A549 (cell line): ENCODE results near the gene SUMF1.

Experiments used
- CTCF ChIP-seq: fragments of >200 bp; sonication (Bioruptor Twin); formaldehyde crosslinking; IDR thresholded peaks from 3 replicates; pipeline ENCODE4 v1.5.1; 2016
- HMGXB4 ChIP-seq: fragments of 250-450 bp; sonication (Bioruptor Pico); IDR thresholded peaks from 2 replicates; pipeline ENCODE4 v1.5.0; 2021; ENCODE audit warnings: mild to moderate bottlenecking, moderate library complexity, borderline replicate concordance
- MAX ChIP-seq: IDR thresholded peaks from 2 replicates; pipeline ENCODE4 v1.6.1; 2012
- NFE2L2 ChIP-seq: fragments of 150-350 bp; conservative IDR thresholded peaks from 2 replicates; pipeline ENCODE4 v1.6.1; 2014; ENCODE audit warnings: low read length
- RAD21 ChIP-seq, 2 experiments: fragments of >200 bp in 1 of 2; sonication (Bioruptor Twin) in 1 of 2; formaldehyde crosslinking in 1 of 2; IDR thresholded peaks in 1 of 2; conservative IDR thresholded peaks in 1 of 2; 2 replicates in 1 of 2; 3 replicates in 1 of 2; pipeline ENCODE4 v1.6.1; 2012 to 2018; ENCODE audit warnings: inconsistent platforms in 1 of 2
- REST ChIP-seq: fragments of 200-600 bp; sonication (generic); IDR thresholded peaks from 2 replicates; pipeline ENCODE4 v1.6.1; 2016; ENCODE audit warnings: antibody characterized with exemption, mild to moderate bottlenecking, moderate library complexity
- SMC3 ChIP-seq: fragments of >200 bp; sonication (Bioruptor Twin); formaldehyde crosslinking; IDR thresholded peaks from 3 replicates; pipeline ENCODE4 v1.6.1; 2018; ENCODE audit warnings: inconsistent platforms
- SREBF2 ChIP-seq: fragments of 450-650 bp; IDR thresholded peaks from 2 replicates; pipeline ENCODE4 v1.6.1; 2014; ENCODE audit warnings: mild to moderate bottlenecking, moderate library complexity

- TF ChIP-seq CTCF = no peak
- no peak for TF ChIP-seq RAD21 (conservative IDR thresholded peaks at IDR 0.05 in 1 of 2, IDR thresholded peaks at IDR 0.05 in 1 of 2)
- TF ChIP-seq REST = no peak
- TF ChIP-seq SMC3 = no peak
- TF ChIP-seq MAX = no peak
- no peak for TF ChIP-seq NFE2L2
- no peak for TF ChIP-seq HMGXB4 (CRISPR knock-in tag)
- TF ChIP-seq SREBF2 = no peak
These were observed 48.9 kb downstream of the SUMF1 start for GRCh38 chr3:4418156-4418555.
